ENCODE results near the gene PRSS53. TPM values are rescaled to one million over a fixed set of nuclear protein-coding genes. Genes with fewer than 3 reads are reported as not detected.
"Not testable (repeated sequence)": the region's sequence is repeated elsewhere in the genome, so short reads cannot be mapped to it uniquely, and the experiment has no call there.

The PRSS53 gene
- total RNA-seq (2021; ENCODE audit: unreplicated experiment): 3.4 TPM
- polyA plus RNA-seq (2012; ENCODE audit: insufficient read length): 1.8 TPM
- percentile 46 among the genes with signal in this experiment for Bru-seq, nascent RNA
- BruChase-seq, experiment 1, labeled RNA remaining after a 2-hour chase: percentile 56 among the genes with signal in this experiment
- BruChase-seq, experiment 2, labeled RNA remaining after a 6-hour chase: percentile 55 among the genes with signal in this experiment
- long read RNA-seq, partial matches to known transcripts: 0 of 4 reads
- long read RNA-seq, other reads (novel, unspliced or antisense): 4 of 4 reads

DNA sequence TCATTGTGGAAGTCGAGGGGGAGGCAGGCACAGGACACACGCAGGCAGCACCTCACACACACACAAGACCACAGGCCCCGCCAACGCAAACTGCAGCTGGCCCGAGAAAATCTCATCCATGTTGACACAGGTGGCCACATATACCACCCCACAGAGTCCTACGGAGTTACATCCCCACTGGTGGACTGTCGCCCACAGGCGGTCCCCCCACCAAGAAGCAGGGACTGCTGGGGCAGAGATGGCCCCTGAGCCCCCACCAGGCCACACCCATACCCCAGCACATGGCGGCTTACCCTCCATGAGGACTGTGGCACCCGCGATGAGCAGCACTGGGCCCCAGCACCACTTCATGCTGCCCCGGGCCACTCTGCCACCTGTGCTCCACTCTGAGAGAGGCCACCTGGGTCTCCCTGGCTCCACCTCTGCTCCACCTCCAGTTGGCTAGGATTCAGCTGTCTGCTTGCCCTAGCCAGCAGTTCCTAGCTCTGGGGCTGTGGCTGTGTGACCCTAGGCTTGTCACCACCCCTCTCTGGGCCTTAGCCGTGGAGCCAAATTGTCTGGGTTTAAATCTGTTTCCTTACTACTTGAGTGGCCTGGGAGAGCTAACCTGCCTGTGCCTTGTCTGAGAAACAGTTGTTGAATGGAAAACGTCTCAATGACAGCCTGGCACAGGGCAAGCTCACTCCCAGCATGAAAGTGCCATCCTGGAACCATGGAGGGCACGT lies at the start of gene PRSS53:
TSS of gene PRSS53 (minus strand) at position 485 of the 725 bp plus-strand sequence. CDS start at position 351, 134 bp downstream.
- intact Hi-C loops (cut with micrococcal nuclease; ENCODE audit: unreplicated experiment) (no loop called here), in situ Hi-C loops (cut with HindIII; ENCODE audit: low pct_unique_long_range_greater_than_20kb, low sequenced_read_pairs) (no loop called here)
- ChIA-PET CTCF (no interaction called here), POLR2A (interaction anchor here (0.5 kb wide), 1 partner anchor 349 kb away, joined by 3 read pairs; no protein-coding TSS in a partner anchor)
- DNase-seq (ENCODE audit: low read depth, low spot score) (no peak), ATAC-seq (no peak)
- no peak within 1 kb of the TSS for H3K27ac ChIP-seq (ENCODE audit: low read length)
- TF ChIP-seq, protein P1, sequence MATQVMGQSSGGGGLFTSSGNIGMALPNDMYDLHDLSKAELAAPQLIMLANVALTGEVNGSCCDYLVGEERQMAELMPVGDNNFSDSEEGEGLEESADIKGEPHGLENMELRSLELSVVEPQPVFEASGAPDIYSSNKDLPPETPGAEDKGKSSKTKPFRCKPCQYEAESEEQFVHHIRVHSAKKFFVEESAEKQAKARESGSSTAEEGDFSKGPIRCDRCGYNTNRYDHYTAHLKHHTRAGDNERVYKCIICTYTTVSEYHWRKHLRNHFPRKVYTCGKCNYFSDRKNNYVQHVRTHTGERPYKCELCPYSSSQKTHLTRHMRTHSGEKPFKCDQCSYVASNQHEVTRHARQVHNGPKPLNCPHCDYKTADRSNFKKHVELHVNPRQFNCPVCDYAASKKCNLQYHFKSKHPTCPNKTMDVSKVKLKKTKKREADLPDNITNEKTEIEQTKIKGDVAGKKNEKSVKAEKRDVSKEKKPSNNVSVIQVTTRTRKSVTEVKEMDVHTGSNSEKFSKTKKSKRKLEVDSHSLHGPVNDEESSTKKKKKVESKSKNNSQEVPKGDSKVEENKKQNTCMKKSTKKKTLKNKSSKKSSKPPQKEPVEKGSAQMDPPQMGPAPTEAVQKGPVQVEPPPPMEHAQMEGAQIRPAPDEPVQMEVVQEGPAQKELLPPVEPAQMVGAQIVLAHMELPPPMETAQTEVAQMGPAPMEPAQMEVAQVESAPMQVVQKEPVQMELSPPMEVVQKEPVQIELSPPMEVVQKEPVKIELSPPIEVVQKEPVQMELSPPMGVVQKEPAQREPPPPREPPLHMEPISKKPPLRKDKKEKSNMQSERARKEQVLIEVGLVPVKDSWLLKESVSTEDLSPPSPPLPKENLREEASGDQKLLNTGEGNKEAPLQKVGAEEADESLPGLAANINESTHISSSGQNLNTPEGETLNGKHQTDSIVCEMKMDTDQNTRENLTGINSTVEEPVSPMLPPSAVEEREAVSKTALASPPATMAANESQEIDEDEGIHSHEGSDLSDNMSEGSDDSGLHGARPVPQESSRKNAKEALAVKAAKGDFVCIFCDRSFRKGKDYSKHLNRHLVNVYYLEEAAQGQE (IDR thresholded peaks at IDR 0.05; ENCODE audit: insufficient read depth in 1 of 2, low read depth in 2 of 2, low read length in 1 of 2): no peak
- TF ChIP-seq TCF7L2 (IDR thresholded peaks at IDR 0.05; ENCODE audit: low read depth, low read length): no peak
- no peak; the same call in 1 of the 2 replicates for TF ChIP-seq POLR2AphosphoS5 (IDR thresholded peaks at IDR 0.05; ENCODE audit: low read depth, low read length)
- TF ChIP-seq SIN3A (IDR thresholded peaks at IDR 0.05; ENCODE audit: borderline replicate concordance, insufficient read depth, low read depth, low read length): no peak
- TF ChIP-seq, protein P2, sequence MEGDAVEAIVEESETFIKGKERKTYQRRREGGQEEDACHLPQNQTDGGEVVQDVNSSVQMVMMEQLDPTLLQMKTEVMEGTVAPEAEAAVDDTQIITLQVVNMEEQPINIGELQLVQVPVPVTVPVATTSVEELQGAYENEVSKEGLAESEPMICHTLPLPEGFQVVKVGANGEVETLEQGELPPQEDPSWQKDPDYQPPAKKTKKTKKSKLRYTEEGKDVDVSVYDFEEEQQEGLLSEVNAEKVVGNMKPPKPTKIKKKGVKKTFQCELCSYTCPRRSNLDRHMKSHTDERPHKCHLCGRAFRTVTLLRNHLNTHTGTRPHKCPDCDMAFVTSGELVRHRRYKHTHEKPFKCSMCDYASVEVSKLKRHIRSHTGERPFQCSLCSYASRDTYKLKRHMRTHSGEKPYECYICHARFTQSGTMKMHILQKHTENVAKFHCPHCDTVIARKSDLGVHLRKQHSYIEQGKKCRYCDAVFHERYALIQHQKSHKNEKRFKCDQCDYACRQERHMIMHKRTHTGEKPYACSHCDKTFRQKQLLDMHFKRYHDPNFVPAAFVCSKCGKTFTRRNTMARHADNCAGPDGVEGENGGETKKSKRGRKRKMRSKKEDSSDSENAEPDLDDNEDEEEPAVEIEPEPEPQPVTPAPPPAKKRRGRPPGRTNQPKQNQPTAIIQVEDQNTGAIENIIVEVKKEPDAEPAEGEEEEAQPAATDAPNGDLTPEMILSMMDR (IDR thresholded peaks at IDR 0.05): no peak
- BruUV-seq (replicated peaks): no TSS peak
- H3K4me3 ChIP-seq (ENCODE audit: low read depth in 2 of 2, low read length in 2 of 2): no peak within 1 kb of the TSS
- peaks cover 4% of the 10 kb centered on the region; the same call in 1 of the 2 replicates for H3K4me1 ChIP-seq (ENCODE audit: control insufficient read depth, insufficient read depth, low read length)
- H3K9me3 ChIP-seq (ENCODE audit: control insufficient read depth, insufficient read depth, low read depth, low read length): no peaks in the 10 kb centered on the region
- no peaks in the 10 kb centered on the region for H3K36me3 ChIP-seq (ENCODE audit: control insufficient read depth, insufficient read depth, low read length)
- H3K27me3 ChIP-seq (ENCODE audit: control insufficient read depth, insufficient read depth, low read length): no peaks in the 10 kb centered on the region

DNA sequence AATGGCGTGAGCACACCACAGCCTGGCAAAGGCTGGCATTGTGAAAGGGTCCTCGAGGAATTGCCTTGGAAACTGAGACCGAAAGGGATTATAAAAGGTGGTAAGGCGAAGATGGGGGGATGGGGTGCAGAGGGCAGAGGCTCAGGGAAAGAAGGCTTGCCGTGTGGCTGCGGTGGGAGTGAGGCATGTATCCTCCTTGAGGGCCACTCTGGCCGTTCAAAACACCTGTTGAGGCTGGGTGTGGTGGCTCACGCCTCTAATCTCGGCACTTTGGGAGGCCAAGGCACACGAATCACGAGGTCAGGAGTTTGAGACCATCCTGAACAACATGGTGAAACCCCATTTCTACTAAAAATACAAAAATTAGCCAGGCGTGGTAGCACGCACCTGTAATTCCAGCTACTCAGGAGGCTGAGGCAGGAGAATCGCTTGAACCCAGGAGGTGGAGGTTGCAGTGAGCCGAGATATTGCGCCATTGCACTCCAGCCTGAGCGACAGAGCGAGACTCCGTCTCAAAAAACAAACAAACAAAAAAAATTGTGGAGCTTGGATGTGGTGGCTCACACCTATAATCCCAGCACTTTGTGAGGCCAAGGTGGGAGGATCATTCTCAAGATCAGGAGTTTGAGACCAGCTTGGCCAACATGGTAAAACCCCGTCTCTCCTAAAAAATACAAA lies 48.2 kb upstream of the PRSS53 start:
- H3K4me1 ChIP-seq (ENCODE audit: control insufficient read depth, insufficient read depth, low read length): peaks cover 16% of the 10 kb centered on the region
- POLR2A ChIA-PET: interaction anchor here (0.7 to 1.2 kb wide), 2 partner anchors 20 to 44 kb away, joined by 3 read pairs; partner anchors contain the start of gene KAT8
- BruUV-seq (replicated peaks); ATAC-seq; in situ Hi-C loops (cut with HindIII; ENCODE audit: low pct_unique_long_range_greater_than_20kb, low sequenced_read_pairs); H3K27me3 ChIP-seq (ENCODE audit: control insufficient read depth, insufficient read depth, low read length); H3K27ac ChIP-seq (ENCODE audit: low read length); H3K36me3 ChIP-seq (ENCODE audit: control insufficient read depth, insufficient read depth, low read length); H3K9me3 ChIP-seq (ENCODE audit: control insufficient read depth, insufficient read depth, low read depth, low read length); CTCF ChIA-PET; intact Hi-C loops (cut with micrococcal nuclease; ENCODE audit: unreplicated experiment); DNase-seq (ENCODE audit: low read depth, low spot score); H3K4me3 ChIP-seq (ENCODE audit: low read depth in 2 of 2, low read length in 2 of 2): not testable (repeated sequence)
